Measurements from ENCODE around the gene KIF20B. TPM values are rescaled to one million over a fixed set of nuclear protein-coding genes. Genes with fewer than 3 reads are reported as not detected.

Gene KIF20B
- total and polyA plus RNA-seq, 2 of the 8 experiments (the other 6 are each of a cell fraction or from before 2014, with no cell fraction given): 4.5 to 72.0 TPM

DNA sequence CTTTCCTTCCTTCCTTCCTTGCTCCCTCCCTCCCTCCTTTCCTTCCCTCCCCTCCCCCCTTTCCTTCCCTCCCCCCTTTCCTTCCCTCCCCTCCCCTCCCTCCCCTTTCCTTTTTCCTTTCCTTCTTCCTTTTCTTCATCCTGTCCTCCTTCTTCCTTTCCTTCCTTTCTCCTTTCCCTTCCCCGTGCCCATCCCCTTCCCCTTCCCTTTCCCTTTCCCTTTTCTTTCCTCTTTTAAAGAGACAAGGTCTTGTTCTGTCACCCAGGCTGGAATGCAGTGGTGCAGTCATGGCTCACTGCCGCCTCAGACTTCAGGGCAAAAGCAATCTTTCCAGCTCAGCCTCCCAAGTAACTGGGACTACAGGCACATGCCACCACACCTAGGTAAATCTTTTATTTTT is 54.0 kb downstream of the KIF20B start:
- Histone ChIP-seq H4K20me1 (replicated peaks in 1 of 2; ENCODE audit: control insufficient read depth in 1 of 2, insufficient read depth in 2 of 2, low read length in 2 of 2) (no peaks in the 10 kb centered on the region), H3K14ac (ENCODE audit: insufficient read length) (no peak overlapping the region), H2BK15ac (ENCODE audit: low read length) (no peak overlapping the region), H3K23ac (ENCODE audit: insufficient read length) (no peak overlapping the region), H2AK5ac (ENCODE audit: low read depth, low read length) (no peak overlapping the region), H4K91ac (replicated peaks; ENCODE audit: insufficient read length, low read length) (no peak overlapping the region), H3K4me2 (ENCODE audit: insufficient read depth in 1 of 2, low read depth in 2 of 2, low read length in 2 of 2) (no peak overlapping the region), H3K9me3 (ENCODE audit: insufficient read depth in 2 of 2, low read depth in 1 of 2, low read length in 1 of 2) (no peaks in the 10 kb centered on the region), H3K79me2 (ENCODE audit: control insufficient read depth in 1 of 2, insufficient read depth in 2 of 2, low read length in 2 of 2) (no peaks in the 10 kb centered on the region), H2BK5ac (ENCODE audit: low read depth, low read length) (no peak overlapping the region), H3K56ac (replicated peaks; ENCODE audit: insufficient read length, low read depth, low read length) (no peak overlapping the region), H2BK20ac (ENCODE audit: low read length) (no peak overlapping the region), H3K79me1 (ENCODE audit: low read depth, low read length) (no peaks in the 10 kb centered on the region; the same call in 1 of the 2 replicates), H3K4me3 (ENCODE audit: extremely low read depth in 1 of 4, insufficient read depth in 2 of 4, low read depth in 3 of 4, low read length in 4 of 4) (no peak overlapping the region), H4K8ac (ENCODE audit: extremely low read depth, insufficient read depth, low read length) (no peak overlapping the region; the same call in 1 of the 2 replicates), H3K9ac (replicated peaks in 1 of 4; ENCODE audit: extremely low read depth in 1 of 4, low read depth in 3 of 4, low read length in 3 of 4) (no peak overlapping the region), H2BK120ac (replicated peaks; ENCODE audit: low read depth, low read length) (no peak overlapping the region), H3K23me2 (ENCODE audit: low read depth, low read length) (no peaks in the 10 kb centered on the region; the same call in 1 of the 2 replicates), H3K4ac (replicated peaks; ENCODE audit: insufficient read length, low read depth, low read length) (no peak overlapping the region), H4K5ac (ENCODE audit: insufficient read length, low read depth, low read length) (no peak overlapping the region), H2AFZ (ENCODE audit: low read length) (no peak overlapping the region), H3K27me3 (replicated peaks in 1 of 4; ENCODE audit: control insufficient read depth in 3 of 4, extremely low read depth in 1 of 4, insufficient read depth in 3 of 4, low read length in 3 of 4) (no peaks in the 10 kb centered on the region), H3K27ac (ENCODE audit: low read depth, low read length) (no peak overlapping the region), H3K36me3 (ENCODE audit: control insufficient read depth in 2 of 4, insufficient read depth in 4 of 4, low read length in 3 of 4) (peaks cover 2 to 57% (median 18%) of the 10 kb centered on the region in 4 experiments; a peak in 6 of 8 replicates), H3K4me1 (replicated peaks in 1 of 4; ENCODE audit: control insufficient read depth in 3 of 4, insufficient read depth in 4 of 4, low read length in 3 of 4) (no peaks in the 10 kb centered on the region), H3K18ac (ENCODE audit: extremely low read depth, low read length) (no peak overlapping the region), H2BK12ac (ENCODE audit: low read depth, low read length) (no peak overlapping the region)
- FAIRE-seq (no peak), DNase-seq (ENCODE audit: low read depth in 1 of 2, low spot score in 2 of 2) (no peak)
- TF ChIP-seq POLR2A (IDR thresholded peaks at IDR 0.05; ENCODE audit: control extremely low read depth in 1 of 2, low read depth in 2 of 2, low read length in 2 of 2) (no peak), RAD21 (IDR thresholded peaks at IDR 0.05 in 1 of 2, conservative IDR thresholded peaks at IDR 0.05 in 1 of 2; ENCODE audit: low read depth in 2 of 2, low read length in 2 of 2) (no peak), CBX5 (IDR thresholded peaks at IDR 0.05; ENCODE audit: low read depth, low read length) (no peak), KDM5A (IDR thresholded peaks at IDR 0.05; ENCODE audit: low read length) (no peak), TEAD4 (IDR thresholded peaks at IDR 0.05; ENCODE audit: low read depth, low read length) (no peak), SIRT6 (IDR thresholded peaks at IDR 0.05; ENCODE audit: low read length) (no peak), GABPA (IDR thresholded peaks at IDR 0.05; ENCODE audit: borderline replicate concordance, insufficient read depth, low read length) (no peak), SP1 (IDR thresholded peaks at IDR 0.05; ENCODE audit: low read depth, low read length) (no peak), RNF2 (IDR thresholded peaks at IDR 0.05; ENCODE audit: borderline replicate concordance, low read depth, low read length, missing control alignments, poor library complexity, severe bottlenecking) (no peak), POLR2AphosphoS5 (IDR thresholded peaks at IDR 0.05; ENCODE audit: low read depth, low read length) (no peak)
- TF ChIP-seq, protein P1, sequence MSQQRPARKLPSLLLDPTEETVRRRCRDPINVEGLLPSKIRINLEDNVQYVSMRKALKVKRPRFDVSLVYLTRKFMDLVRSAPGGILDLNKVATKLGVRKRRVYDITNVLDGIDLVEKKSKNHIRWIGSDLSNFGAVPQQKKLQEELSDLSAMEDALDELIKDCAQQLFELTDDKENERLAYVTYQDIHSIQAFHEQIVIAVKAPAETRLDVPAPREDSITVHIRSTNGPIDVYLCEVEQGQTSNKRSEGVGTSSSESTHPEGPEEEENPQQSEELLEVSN (IDR thresholded peaks at IDR 0.05): no peak
- ChIA-PET CTCF (ENCODE audit: partially characterized antibody) (interaction anchor here (0.9 to 1.5 kb wide), 2 partner anchors 9 to 12 kb away, joined by 3 to 5 read pairs; no protein-coding TSS in a partner anchor), POLR2A (ENCODE audit: partially characterized antibody) (interaction anchor here (1.4 kb wide), 1 partner anchor 10 kb away, joined by 3 read pairs; no protein-coding TSS in a partner anchor)
- WGBS, 2 experiments (ENCODE audit: extremely low coverage in 1 of 2, insufficient coverage in 1 of 2, insufficient read length in 1 of 2, insufficient replicate concordance in 2 of 2, low coverage in 1 of 2, low lambda C conversion rate in 2 of 2, missing lambda C conversion rate in 1 of 2): 58% methylated on average over 2 of the region's 2 CpGs; no CpG with 5 or more reads in 1 of the 2 experiments
